Measurements from ENCODE around the gene METTL13. TPM values are rescaled to one million over a fixed set of nuclear protein-coding genes. Genes with fewer than 3 reads are reported as not detected.

METTL13 gene
- total and polyA plus RNA-seq, 9 of the 15 experiments (the other 6 are each of a cell fraction or from before 2014, with no cell fraction given) = 18.9 to 78.9 (median 54.9) TPM

- peaks cover 72% of the 10 kb centered on the region for H3K36me3 ChIP-seq (ENCODE audit: control insufficient read depth, insufficient read depth, low read length)
- ChIA-PET CTCF (ENCODE audit: low intra/inter-chr PET ratio) (no interaction called here), POLR2A (interaction anchor here (0.9 to 1.3 kb wide), 2 partner anchors 31 to 610 kb away, joined by 3 to 4 read pairs; no protein-coding TSS in a partner anchor)
- H3K4me1 ChIP-seq (replicated peaks in 1 of 2; ENCODE audit: control insufficient read depth in 2 of 2, insufficient read depth in 2 of 2, low read length in 2 of 2) = peaks cover 17 to 24% of the 10 kb centered on the region in 2 experiments; a peak in 4 of 5 replicates
- H3K4me2 ChIP-seq (ENCODE audit: insufficient read depth, low read length) = peak overlapping the region; percentile 21; the same call in 1 of the 2 replicates
- peaks cover 2% of the 10 kb centered on the region; the same call in 1 of the 2 replicates for H3K9me3 ChIP-seq (replicated peaks; ENCODE audit: control insufficient read depth, insufficient read depth, low read depth, low read length)
- no peak overlapping the region for H3K9ac ChIP-seq (ENCODE audit: insufficient read depth in 1 of 2, low read depth in 2 of 2, low read length in 2 of 2)
- H4K20me1 ChIP-seq (replicated peaks; ENCODE audit: control insufficient read depth, insufficient read depth, low read length) = no peaks in the 10 kb centered on the region
- no peak for FAIRE-seq
- H3K27ac ChIP-seq (ENCODE audit: extremely low read depth, low read depth, low read length) = no peak overlapping the region
- H2AFZ ChIP-seq (ENCODE audit: low read depth, low read length) = no peak overlapping the region
- TF ChIP-seq SLC30A9 (CRISPR knock-in tag; IDR thresholded peaks at IDR 0.05) (no peak), TFAM (CRISPR knock-in tag; conservative IDR thresholded peaks at IDR 0.05) (no peak), ZNF431 (CRISPR knock-in tag; IDR thresholded peaks at IDR 0.05) (no peak), ZNF263 (CRISPR knock-in tag; IDR thresholded peaks at IDR 0.05; ENCODE audit: borderline replicate concordance) (no peak), LCOR (CRISPR knock-in tag; IDR thresholded peaks at IDR 0.05) (no peak), SUPT5H (IDR thresholded peaks at IDR 0.05) (no peak), ZNF584 (CRISPR knock-in tag; IDR thresholded peaks at IDR 0.05; ENCODE audit: low read depth) (no peak), SMAD1 (IDR thresholded peaks at IDR 0.05; ENCODE audit: low read depth, low read length, partially characterized antibody) (no peak), ZNF175 (CRISPR knock-in tag; IDR thresholded peaks at IDR 0.05; ENCODE audit: low read depth) (no peak), RBFOX2 (IDR thresholded peaks at IDR 0.05; ENCODE audit: low read depth, low read length) (no peak), TAF9B (IDR thresholded peaks at IDR 0.05; ENCODE audit: partially characterized antibody) (no peak), HMGN3 (IDR thresholded peaks at IDR 0.05; ENCODE audit: borderline replicate concordance, extremely low read depth, insufficient read length, low read depth, low read length) (no peak), ID3 (CRISPR knock-in tag; IDR thresholded peaks at IDR 0.05) (no peak), ID3 (tag; IDR thresholded peaks at IDR 0.05) (no peak), SMARCB1 (IDR thresholded peaks at IDR 0.05; ENCODE audit: insufficient read length, low read depth) (no peak), ZNF512 (tag; IDR thresholded peaks at IDR 0.05) (no peak), TCF3 (CRISPR knock-in tag; IDR thresholded peaks at IDR 0.05) (no peak), ZMIZ1 (IDR thresholded peaks at IDR 0.05; ENCODE audit: low read depth in 2 of 2, low read length in 2 of 2) (no peak)
- ATAC-seq = no peak
- H3K27me3 ChIP-seq (ENCODE audit: control insufficient read depth in 2 of 2, insufficient read depth in 2 of 2, low read length in 2 of 2) = no peaks in the 10 kb centered on the region
- peaks cover 3% of the 10 kb centered on the region for H3K9me1 ChIP-seq (ENCODE audit: control insufficient read depth, insufficient read depth, low read length)
- no peak overlapping the region; the same call in 1 of the 2 replicates for H3K4me3 ChIP-seq
- intact Hi-C loops (cut with micrococcal nuclease) (no loop called here), in situ Hi-C loops (cut with MboI) (no loop called here)
- H3K79me2 ChIP-seq (ENCODE audit: control insufficient read depth, insufficient read depth, low read length) = peaks cover 50% of the 10 kb centered on the region
- DNase-seq (ENCODE audit: extremely low read depth in 1 of 4, low spot score in 3 of 4) = no peak
- BruUV-seq (replicated peaks) = no TSS peak
Observed at GRCh38 chr1:171784784-171785183, 3.3 kb downstream of the METTL13 start.
